ENCODE data around the gene HPS4.
"Not testable (repeated sequence)": the region's sequence is repeated elsewhere in the genome, so short reads cannot be mapped to it uniquely, and the experiment has no call there.

The HPS4 gene

DNA sequence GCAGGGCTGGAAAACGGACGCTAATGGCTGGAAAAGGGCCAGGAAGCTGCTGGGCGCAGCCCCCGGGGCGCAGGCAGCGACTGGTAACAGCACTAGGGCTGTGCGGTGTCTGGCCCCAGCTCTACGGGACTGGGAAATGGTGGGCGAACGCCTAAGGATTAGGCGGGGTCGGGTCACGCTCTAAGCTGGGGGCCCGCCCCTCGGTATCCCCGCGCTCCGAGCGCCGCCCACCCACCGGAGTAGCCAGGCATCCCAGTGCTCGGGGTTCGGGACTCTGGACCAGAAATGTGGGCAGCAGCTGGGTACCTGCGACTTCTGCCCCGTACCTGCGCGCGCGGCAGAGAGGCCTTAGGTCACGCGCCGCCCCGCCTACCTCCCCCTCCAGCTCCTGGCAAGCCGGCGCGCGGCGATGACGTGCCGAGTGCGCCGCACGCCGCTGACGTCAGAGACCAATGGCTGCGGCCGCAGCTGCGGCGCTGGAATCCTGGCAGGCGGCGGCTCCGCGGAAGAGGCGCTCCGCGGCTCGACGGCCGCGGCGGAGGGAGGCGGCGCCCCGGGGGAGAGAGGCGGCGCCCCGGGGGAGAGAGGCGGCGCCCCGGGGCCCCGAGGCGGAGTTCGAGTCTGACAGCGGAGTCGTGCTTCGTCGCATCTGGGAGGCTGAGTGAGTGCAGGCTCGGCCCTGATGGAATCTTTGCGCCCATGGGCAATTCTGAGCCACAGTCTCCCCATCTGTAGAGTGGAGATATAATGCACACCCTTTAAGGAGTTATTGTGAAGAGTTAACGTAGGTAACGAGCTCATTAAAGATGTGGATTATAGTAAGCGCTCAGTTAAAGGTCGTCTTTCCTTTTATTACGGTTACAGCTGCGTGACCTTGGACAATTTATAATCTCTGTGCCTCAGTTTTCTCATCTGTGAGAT, at the start of gene HPS4, which contains the start of gene SRRD:
Gene HPS4, minus strand, starts transcription at position 345 of the 921 bp plus-strand sequence. CDS start 2,021 bp downstream, outside the sequence.
Gene SRRD, plus strand, starts transcription at position 439 of the 921 bp plus-strand sequence. Its CDS starts 14 bp downstream, at position 453.
- peak; percentile 84 to 92 for DNase-seq (ENCODE audit: low read depth in 1 of 2, low spot score in 1 of 2)

DNA sequence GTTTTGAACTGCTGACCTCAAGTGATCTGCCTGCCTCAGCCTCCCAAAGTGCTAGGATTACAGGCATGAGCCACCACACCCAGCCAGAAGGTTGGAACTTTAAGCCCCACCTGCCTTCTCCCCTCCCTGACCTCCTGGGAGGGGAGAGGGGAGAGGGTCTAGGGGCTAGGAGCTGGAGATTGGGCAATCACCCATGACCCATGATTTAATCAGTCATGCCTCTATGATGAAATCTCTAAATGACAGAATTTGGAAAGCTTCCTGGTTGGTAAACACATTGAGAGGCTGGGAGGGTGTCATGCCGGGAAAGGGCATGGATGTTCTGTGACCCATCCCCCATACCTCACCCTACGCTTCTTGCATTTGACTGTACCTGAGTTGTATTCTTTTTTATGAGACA, 45.8 kb upstream of the HPS4 start:
- no peak for DNase-seq (ENCODE audit: low read depth in 1 of 2, low spot score in 1 of 2)

DNA sequence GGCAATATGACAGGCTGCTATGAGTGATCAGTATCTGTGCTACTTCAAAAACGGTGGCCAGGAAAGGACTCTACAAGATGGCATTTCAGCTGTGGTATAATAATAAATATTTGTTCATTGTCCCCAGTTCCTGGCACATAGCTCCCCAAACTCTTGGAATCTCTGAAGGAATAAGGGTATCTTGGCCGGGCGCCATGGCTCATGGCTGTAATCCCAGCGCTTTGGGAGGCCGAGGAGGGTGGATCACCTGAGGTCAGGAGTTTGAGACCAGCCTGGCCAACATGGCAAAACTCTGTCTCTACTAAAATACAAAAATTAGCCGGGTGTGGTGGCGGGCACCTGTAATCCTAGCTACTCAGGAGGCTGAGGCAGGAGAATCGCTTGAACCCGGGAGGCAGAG, 44.9 kb upstream of the HPS4 start:
- not testable (repeated sequence) for DNase-seq (ENCODE audit: low read depth in 1 of 2, low spot score in 1 of 2)

DNA sequence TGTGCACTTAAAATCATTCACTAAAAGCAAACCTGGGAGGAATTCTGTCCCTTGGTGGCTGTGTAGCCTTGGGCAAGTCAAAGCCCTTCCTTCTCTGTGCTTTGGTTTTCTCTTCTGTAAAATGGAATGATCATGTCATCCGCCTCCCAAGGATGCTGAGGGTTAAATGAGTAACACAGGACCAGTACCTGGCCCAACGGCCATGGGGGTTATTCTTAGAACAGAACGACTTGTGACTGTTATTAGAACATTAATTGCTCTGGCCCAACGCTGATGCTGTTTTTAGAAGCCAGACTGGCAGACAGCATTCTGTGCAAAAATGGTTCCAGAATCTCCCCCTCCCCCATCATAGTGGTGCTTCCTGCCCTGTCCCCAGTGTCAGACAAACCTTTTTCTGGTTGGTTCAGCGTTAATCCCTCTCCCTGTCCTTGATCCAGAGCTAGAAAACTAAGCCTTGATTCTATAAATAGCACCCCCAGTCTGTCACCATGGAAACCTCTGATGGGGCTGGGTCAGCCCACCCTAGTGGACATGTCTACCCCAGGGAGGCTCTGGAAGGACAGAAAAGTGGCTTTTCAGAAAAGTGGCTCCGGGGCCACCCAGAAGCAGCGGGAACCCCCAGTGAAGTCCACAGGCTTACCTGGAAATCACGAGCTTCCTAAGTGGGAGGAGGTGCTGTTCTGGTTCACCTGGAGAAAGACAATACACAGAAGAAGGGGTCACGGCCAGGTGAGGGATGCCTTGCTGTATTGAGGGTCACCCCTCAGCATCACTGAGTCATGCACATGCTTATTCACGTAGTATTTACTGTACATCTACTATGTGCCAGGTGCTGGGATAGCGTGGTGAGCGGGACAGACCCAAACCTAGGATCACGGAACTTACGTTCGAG, 44.2 kb upstream of the HPS4 start:
- DNase-seq (ENCODE audit: low read depth in 1 of 2, low spot score in 1 of 2), result no peak

DNA sequence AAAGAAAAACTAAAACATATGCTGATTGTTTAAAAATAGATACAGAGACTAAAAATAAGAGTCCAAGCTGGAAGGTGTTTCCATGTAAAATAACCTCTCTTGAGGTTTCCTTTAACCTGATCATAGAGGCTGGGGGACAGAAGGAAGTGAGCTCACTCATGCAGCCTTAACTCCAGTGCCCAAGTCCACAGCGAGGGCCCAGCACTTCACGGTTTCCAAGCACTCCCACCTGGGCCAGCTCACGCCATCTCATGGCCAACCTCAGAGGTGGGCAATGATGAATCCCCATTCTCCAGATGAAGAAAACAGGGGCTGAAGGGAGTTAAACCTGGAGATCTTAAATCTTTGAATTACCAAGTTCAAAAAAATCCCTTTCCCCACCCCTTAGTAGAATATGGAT, 43.6 kb upstream of the HPS4 start:
- no peak for DNase-seq (ENCODE audit: low read depth in 1 of 2, low spot score in 1 of 2)

DNA sequence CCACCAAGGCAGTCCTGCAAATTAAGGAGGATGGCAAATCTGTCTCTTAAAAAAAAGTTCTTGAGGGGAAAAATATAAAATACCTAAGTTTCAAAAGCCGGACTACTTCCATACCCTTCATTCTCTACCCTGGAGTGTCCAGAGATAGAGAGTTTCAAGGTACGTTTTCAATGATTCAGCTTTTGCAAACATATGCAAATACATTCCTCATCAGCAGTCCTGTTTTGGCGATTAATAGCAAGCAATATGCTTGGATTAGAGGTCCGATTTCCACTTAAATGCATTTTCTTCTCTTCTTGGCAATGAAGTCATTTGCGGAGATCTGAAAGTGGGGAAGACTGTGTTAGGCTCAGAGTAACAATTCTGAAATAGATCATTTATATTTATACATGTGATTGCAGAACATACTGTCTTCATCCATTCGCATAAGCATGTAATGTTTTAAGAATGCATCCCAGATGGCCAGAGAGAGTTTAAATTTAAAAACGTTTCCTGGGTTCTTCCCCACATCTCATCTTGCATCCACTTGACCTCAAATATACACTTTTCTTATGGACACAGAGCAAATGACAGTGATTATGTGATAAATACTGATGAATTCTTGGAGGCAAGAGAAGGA, 42.5 kb upstream of the HPS4 start:
- DNase-seq (ENCODE audit: low read depth in 1 of 2, low spot score in 1 of 2), result no peak

DNA sequence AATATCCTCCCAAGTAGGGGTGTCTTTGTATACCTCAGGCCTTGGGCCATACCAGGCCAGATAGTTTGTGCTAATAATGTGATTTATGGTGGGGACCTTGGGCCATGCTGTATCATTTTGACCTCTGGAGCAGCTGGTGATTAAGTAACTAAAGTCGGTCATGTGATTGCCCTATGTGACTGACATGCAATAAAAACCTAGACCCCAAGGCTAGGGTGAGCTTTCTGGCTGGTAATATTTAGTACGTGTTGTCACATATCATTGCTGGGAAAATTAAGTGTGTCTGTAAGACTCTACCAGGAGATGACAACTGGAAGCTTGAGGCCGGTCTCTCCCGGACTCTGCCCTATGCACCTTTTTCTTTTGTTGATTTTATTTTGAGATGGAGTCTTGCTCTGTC, 41.3 kb upstream of the HPS4 start:
- DNase-seq (ENCODE audit: low read depth in 1 of 2, low spot score in 1 of 2), result no peak

DNA sequence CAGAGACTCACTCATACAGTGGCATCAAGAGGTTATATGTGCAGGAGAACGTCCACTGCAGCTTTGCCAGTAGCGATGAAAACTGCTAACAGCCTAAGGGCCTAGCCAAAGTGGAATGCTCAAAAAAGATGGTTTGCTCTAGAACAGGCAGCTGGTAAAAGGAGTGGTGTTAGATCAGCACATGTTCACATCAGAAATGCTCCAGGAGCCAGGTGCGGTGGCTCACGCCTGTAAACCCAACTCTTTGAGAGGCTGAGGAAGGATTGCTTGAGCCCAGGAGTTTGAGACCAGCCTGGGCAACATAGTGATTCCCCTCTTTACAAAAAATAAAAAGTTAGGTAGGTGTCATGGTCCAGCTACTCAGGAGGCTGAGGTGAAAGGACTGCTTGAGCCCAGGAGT, 39.0 kb upstream of the HPS4 start:
- DNase-seq (ENCODE audit: low read depth in 1 of 2, low spot score in 1 of 2), result no peak

DNA sequence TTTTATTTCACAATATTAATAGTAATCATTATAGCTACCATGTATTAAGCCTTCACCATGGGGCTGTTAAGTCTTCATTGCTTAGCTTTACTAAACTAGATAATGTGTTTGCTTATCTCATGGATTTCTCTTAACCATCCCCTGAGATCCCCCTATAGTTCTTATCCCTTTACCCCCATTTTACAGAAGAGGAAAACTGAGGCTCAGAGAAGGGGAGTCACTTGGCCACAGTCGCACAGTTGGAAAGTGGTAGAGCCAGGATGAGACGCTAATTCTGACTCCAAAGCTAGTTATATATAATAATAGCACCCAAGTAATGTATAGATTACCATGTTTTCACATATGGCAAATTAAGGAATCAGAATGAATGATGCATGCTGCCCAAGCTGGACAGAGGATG, 38.4 kb upstream of the HPS4 start:
- DNase-seq (ENCODE audit: low read depth in 1 of 2, low spot score in 1 of 2), result no peak

DNA sequence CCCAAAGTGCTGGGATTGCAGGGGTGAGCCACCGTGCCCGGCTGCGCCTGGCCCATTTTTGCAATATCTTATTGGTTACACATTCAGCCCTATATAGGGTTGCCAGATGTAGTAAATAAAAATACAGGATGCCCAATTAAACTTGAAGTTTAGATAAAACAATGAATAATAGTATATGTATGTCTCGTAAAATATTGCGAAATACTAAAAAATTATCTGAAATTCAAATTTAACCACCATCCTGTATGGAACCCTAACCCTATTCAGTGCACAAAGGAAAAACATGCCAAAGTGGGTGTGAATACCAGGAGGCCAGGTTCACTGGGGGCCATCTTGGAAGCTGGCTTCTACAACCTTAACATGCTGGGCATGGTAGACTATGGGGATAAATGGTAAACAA, 33.8 kb upstream of the HPS4 start:
- no peak for DNase-seq (ENCODE audit: low read depth in 1 of 2, low spot score in 1 of 2)

DNA sequence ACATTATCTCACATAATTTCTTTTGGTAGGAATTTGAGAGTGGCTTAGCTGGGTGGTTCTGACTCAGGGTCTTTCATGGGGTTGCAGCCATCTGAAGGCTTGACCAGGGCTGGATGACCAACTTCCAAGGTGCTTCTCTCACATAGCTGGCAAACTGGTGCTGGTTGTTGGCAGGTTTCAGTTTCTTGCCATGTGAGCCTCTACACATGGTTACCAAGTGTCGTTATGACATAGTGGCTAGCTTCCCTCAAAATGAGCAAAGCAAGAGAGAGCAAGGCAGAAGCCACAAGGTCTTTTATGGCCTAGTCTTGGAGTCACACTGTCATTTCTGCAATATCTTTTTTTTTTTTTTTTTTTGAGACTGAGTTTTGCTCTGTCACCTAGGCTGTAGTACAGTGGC, 32.9 kb upstream of the HPS4 start:
- DNase-seq (ENCODE audit: low read depth in 1 of 2, low spot score in 1 of 2), result no peak

DNA sequence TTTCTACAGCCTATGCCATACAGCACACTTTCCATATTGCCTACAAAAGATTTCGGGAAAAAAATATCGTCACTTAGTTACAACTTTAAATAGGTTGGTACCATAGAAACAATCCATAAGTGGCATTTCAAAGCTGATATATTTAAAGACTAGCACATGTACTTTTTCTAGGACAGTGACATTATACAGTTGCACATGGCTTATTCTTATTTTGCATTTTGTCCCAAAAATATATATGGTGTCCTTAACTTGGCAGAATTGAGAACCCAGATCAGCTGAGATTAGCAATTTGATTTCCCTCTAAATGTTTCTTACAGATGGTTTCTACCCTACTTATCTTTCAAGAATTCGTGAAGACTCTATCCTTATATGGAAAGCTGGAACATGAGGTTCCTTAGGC, 32.3 kb upstream of the HPS4 start:
- DNase-seq (ENCODE audit: low read depth in 1 of 2, low spot score in 1 of 2), result no peak

DNA sequence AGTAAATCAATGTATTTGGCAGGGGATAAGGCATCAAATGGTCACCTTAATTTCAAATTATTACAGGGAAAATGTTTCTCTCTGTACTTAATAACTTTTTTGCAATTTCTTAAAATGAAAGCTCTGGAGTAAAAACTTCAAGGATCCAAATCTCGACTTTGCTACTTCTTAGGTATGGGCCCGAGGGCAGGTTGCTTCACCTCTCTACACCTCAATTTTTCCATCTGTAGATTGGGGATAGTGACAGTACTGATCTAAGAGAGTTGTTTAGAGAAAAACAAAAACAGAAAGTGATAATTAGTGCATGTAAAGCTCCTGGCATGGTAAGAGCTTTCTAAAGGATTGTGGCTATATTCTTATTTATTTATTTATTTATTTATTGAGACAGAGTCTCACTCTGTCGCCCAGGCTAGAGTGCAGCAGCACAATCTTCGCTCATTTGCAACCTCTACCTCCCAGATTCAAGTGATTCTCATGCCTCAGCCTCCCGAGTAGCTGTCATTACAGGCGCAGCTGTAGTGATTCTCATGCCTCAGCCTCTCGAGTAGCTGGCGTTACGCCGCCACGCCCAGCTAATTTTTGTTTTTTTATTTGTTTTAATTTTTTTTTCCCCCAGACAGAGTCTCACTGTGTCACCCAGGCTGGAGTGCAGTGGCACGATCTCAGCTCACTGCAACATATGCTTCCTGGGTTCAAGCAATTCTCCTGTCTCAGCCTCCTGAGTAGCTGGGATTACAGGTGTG, 31.0 kb upstream of the HPS4 start:
- no peak for DNase-seq (ENCODE audit: low read depth in 1 of 2, low spot score in 1 of 2)

DNA sequence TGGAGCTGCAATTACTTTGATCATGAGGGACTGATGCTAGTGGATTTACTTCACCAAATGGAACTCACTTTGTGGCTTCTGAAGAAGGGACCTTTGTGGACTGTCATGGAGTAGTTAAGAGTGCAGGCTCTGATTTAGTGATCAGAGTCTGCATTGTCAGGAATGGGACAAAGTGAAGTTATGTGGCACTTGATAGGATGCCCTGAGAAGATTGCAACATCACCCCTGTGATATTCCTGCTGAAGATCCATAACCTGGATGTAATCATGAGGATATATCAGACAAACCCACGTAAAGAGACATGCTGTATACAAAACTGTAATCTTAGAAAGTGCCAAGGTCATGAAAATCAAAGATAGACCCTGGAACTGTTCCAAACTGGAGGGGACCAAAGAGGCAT, 30.3 kb upstream of the HPS4 start:
- DNase-seq (ENCODE audit: low read depth in 1 of 2, low spot score in 1 of 2), result no peak

DNA sequence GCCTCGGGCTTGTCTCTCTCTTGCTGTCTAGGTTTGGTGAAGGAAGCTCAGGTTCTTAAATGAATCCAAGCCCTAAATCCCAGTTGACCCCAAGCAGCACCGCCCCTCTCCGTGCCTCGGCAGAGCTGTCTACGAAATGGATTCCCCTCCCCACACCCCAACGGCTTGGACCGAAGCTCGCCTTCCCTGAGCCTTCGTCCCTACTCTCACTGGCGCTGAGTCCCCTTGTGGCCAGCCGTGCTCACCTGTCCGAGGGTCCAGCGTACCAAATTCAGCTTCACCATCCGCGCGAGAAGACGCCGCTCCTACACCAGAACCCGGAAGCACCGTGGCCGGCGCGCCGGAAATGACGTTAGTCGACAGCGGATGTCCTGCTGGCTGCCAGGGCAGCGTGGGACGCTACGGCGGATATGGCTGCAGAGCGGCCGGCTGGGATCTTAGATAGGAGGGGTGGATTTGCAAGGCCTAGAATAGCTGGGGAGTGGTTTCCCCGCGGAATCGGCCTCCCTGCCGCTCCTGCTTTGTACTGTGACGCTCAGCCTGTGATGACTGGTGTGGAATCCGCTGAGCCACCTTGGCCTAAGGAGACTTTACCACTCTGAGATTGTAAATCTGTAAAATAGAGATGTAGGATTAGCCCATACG, 28.7 kb upstream of the HPS4 start, which contains the start of gene TFIP11:
Gene TFIP11, minus strand, starts transcription at position 325 of the 645 bp plus-strand sequence. CDS start 2,201 bp downstream, outside the sequence.
- peak; percentile 69 to 86 for DNase-seq (ENCODE audit: low read depth in 1 of 2, low spot score in 1 of 2)

DNA sequence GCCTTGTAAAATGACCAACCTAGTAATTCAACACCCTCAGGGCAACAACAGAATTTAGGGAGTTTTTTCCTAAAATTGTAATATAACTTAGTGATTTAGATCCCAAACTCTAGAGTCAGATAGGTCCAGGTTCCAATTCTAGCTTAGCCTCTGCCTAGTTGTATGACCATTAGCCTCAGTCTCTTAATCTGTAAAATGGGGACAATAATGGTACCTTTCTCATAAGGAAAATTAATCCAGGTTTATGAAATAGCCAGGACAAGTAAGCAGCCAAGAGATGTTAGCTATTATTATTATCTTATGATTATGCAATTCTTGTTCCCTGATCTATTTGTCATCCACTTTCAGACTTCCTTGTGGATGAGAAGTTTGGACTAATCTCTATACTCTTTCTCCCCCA, 24.6 kb upstream of the HPS4 start:
- DNase-seq (ENCODE audit: low read depth in 1 of 2, low spot score in 1 of 2), result no peak

DNA sequence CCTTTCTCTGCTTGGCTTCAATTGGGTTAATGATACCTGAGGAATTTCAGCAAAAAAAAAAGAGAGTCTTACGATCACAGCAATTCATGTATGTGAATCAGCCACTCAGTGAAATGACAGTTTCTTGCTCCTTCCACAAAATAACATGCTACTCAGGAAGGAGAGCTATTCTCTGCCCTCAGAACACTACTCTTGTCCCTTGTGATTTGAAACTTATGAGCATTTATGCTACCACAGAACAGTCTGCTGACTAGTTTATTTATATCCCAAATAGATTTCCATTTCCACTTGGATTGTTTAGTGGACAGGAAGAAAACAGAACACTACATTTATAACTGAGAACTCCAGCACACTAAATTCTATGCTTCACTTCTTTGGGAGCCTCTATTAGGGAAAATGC, 20.2 kb upstream of the HPS4 start:
- no peak for DNase-seq (ENCODE audit: low read depth in 1 of 2, low spot score in 1 of 2)

DNA sequence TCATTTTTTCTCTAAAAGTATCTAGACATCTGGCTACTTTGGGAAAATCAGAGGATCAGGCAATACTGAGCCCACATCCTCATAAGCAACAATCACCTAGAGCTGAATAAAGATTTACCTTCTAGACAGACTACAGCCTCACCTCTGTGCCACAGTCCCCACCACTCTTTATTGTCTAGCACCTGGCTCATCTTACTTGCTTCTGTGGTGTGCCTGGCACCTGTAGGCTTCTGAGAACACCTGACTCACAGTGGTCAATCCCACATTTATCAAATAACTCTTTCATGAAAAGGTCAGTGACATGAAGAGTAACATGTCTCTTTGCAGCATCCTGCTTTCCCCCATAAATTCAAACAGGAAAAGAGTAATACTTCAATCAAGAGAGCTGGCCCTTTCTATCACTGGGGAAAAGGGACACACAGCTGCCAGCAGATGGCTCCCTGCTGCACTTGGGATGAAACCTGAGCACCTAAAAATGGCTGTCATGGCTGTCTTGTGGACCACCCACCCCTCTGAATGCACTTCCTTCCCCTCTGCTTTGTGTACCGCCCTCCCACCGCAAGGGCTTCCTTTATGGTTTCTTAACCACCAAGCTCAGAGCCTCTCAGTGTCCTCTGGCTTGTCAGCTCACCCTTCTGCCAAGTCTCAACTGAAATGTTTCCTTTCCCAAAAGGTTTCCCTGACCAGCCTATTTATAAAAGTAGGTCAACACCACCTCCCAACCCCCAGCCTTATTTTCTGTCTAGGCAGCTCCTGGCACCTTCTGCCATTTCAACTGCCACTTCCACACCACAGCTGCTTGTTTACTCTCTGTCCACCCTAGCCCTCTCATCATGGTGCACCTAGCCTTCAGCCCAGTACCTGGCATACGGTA, 19.3 kb upstream of the HPS4 start:
- DNase-seq (ENCODE audit: low read depth in 1 of 2, low spot score in 1 of 2), result no peak

DNA sequence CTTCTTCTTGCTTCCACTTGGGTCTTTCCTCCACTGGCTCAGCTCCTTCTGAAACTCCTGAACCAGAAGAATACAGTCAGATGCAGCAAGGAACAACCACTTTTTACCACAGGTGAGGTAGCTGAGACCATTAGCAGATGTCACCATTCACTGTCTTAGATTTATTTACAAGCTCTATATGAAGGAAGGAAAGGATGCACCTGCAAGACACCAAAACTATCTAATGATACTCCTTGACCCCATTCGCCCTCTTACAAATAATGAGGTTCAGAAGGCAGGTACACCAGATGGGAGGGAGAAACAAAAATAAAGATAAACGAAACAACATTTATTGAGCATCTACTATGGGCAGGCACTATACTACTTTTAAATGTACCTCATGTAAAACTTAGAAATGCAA, 18.4 kb upstream of the HPS4 start:
- no peak for DNase-seq (ENCODE audit: low read depth in 1 of 2, low spot score in 1 of 2)
